C1 segment of cervical spinal cord (tissue), 14 donors: ENCODE measurements around the gene ATP4B.
"Not testable (repeated sequence)": the region's sequence is repeated elsewhere in the genome, so short reads cannot be mapped to it uniquely, and the experiment has no call there.

Experiments used
- DNase-seq, 14 donors: peaks; one replicate each; lab custom pipeline; 2025; lab: John Stamatoyannopoulos, UW

ATP4B gene

DNA sequence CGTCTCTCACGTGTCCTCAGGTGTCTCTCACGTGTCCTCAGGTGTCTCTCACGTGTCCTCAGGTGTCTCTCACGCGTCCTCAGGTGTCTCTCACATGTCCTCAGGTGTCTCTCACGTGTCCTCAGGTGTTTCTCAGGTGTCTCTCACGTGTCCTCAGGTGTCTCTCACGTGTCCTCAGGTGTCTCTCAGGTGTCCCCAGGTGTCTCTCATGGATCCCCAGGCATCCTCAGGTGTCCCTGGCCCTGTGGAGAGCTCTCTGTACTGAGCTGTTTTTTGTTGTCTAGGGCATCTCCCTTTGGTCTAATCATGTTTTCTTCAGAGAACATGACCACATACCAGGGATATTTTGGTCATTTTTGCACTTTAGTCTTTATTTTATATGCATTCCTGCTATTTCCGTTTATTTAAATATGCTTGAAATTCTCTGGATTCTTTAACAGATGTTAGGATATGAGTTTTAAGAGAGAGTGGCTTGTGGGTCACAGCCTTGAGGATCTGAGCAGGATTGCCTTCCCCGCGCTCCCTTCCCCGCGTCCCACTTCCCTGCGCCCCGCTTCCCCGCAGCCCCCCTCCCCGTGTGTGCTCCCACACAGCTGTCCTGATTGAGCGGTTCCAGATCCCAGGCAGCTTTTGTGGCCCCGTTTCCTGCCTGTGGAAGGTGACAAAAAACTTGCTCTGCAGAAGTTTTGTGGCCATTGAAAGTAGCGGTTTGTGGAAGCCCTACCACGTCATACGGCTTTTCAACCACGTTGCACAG is 31.9 kb downstream of the ATP4B start:
- no peak for DNase-seq

DNA sequence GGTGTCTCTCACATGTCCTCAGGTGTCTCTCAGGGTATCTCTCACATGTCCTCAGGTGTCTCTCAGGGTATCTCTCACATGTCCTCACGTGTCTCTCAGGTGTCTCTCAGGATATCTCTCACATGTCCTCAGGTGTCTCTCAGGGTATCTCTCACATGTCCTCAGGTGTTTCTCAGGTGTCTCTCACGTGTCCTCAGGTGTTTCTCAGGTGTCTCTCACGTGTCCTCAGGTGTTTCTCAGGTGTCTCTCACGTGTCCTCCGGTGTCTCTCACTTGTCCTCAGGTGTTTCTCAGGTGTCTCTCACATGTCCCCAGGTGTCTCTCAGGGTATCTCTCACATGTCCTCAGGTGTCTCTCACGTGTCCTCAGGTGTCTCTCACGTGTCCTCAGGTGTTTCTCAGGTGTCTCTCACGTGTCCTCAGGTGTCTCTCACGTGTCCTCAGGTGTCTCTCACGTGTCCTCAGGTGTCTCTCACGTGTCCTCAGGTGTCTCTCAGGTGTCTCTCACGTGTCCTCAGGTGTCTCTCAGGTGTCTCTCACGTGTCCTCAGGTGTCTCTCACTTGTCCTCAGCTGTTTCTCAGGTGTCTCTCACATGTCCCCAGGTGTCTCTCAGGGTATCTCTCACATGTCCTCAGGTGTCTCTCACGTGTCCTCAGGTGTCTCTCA is 33.2 kb downstream of the ATP4B start:
- DNase-seq = not testable (repeated sequence)

DNA sequence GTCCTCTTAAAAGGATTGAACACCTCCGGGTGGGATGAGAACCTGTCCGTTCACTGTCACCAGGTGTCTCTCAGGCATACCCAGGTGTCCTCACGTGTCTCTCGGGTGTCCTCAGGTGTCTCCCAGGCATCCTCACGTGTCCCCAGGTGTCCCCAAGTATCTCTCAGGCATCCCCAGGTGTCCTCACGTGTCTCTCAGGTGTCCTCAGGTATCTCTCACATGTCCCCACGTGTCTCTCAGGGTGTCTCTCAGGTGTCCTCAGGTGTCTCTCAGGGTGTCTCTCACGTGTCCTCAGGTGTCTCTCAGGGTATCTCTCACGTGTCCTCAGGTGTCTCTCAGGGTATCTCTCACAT is 33.8 kb downstream of the ATP4B start:
- DNase-seq = no peak

DNA sequence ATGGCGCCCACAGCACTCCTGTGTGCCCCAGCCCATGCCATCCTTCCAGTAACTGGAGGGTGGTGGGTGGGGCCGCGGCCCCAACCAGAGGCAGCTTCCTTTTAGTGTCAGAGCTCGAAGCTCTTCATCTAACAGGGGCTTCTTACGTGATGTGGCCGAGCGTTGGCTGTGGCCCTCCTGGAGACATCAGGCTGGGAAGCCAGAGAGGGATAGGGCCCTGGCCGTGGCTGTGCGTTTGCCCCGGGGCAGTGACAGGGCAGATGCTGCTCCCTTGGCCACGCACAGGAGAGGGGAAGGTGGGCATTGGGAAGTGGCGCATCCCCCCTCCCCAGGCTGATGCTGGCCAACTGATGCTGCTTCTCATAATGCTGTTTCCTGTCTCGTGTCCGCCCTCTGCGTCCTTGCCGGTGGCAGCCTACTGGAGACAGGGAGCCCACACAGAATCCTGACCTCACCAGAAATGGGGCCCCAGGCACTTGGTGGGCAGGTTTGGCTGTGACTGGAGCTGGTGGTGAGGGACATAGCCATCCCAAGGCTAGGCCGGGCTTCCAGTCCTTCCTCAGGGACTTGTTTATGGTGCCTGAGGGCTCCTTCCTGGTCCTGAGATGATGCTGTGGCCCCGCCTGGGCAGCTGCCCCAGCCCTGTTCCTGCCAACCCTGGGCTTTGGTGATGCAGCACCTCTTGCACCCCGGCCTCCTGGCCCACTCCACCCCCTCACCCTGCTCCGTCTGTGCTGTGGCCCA is 34.3 kb downstream of the ATP4B start:
- DNase-seq = no peak

DNA sequence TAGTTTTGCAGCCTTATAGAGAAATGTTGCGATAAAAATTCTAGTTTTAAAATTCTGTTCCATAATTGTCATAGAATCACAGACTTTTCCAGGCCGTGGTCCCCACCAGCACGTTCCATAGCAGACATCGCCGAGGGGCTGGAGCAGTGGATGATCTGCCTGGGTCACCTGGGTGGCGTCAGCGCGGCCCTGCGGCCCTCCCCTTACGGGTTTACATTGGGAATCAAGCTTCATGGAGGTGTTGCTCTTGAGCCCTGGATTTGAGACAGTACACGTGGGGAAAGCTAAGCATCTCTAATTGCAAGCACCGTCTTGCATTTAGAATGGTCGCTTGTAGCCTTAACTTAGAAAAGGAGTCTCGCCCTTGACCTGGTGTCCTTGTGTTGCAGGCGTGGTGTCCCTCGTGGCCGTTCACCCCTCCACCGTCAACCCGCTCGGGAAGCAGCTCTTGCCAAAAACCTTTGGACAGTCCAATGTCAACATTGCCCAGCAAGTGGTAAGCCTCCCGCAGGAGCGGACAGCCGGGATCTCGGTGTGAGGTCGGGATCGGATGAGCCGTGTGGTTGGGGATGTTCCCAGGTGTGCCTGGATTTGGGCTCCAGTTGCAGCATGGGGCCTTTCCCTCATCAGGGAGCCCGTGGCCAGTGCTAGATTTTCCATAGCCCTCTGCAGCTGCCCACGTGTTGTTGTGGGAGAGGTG is 35.1 kb downstream of the ATP4B start:
- no peak for DNase-seq

DNA sequence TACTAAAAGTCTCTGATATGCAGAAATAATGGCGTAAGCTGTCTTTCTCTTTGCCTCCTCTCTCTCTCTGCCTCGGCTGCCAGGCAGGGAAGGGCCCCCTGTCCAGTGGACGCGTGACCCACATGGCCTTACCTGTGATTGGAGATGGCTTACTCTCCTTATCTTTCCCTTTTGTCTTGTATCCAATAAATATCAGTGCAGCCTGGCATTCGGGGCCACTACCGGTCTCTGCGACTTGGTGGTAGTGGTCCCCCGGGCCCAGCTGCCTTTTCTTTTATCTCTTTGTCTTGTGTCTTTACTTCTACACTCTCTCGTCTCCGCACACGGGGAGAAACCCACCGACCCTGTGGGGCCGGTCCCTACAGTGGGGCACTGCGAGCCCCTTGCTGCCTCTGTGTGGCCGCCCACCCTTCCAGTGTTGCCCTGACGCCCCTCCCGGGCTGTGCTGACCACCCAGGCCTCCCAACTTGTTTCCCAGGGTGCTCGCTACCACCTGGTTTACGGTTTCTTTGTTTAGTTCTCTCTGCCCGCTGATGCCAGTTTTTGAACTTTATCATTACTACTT is 35.9 kb downstream of the ATP4B start:
- not testable (repeated sequence) for DNase-seq

DNA sequence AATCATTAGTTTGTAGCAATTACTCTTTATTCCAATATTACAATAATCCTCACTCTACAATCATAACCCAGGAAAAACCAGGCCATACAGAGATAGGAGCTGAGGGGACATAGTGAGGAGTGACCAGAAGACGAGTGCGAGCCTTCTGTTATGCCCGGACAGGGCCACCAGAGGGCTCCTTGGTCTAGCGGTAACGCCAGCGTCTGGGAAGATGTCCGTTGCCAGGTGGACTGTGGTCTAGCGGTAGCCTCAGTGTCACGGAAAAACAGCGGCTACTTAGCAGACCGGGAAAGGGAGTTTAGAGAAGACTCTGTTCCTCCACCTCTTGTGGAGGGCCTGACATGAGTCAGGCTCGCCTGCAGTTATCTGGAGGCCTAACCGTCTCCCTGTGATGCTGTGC is 36.5 kb downstream of the ATP4B start:
- peak in 1 of 14 donors; percentile 61 for DNase-seq

DNA sequence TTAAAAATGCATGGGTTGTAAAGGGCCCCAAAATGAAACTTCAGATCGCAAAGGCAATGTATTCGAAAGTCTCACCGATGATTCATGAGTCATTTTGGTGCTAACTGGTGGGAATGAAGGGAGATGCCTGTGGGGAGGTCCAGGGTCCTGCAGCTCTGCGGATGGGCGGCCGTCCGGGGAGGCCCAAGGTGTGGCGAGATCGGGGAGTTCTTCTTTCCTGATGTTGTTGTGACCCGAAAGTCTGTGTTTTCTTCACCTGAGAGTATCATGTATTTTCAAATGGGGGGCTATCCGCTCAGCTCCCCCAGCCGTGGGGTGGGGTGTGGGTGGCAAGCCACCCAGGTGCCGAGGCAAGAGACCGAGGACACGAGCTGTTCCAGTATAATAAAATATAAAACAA is 37.0 kb downstream of the ATP4B start:
- no peak for DNase-seq

DNA sequence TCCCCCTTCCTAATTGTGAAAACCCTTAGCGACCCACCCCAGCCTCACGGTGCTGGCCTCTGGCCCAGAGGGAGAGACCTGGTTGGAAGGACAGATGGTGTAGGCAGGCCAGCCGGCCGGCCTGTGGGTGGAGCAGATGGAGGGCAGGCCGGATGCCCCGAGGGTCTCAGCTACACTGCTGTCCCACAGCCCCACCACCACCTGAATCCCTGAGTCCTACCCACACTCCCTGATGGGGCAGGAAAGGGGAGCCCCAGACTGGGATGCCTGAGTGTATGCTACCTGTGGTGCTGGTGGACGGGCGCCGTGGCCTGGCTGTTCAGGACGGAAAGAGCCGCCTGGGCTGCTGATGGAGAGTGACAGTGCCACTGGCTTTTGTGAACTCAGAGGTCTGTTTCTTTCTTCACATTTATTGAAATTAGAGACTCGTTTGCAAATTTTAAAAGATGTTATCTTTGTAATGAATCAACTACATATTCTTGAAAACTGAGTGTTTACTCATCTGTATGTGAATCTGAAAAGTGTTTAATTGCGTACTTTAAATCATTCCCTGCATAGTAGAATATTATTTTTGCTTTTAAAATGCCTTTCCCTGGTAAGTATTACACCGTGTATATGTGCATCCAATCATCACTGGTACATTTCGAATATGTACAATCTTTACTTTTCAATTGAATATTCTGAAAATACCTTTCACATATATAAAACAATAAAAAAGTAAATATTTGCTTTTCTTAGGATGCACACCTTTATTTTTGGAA is 37.8 kb downstream of the ATP4B start:
- peak in 1 of 14 donors; percentile 47 for DNase-seq

DNA sequence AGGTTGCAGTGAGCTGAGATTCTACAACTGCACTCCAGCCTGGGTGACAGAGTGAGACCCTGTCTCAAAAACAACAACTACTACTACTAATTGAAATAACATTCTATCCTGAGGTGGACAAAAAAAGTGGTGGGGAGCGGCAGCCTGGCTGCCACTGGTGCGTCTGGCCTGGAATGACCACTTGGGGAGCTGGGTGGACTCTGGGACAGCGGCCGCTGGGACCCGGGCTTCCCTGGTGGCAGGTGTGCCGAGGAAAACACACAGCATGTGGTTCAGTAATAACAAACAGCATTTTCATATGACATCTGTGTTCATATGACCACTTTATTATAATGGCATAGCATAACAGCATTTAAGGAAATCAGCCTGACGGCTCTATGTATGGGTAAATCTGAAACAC is 39.5 kb downstream of the ATP4B start:
- DNase-seq = no peak

DNA sequence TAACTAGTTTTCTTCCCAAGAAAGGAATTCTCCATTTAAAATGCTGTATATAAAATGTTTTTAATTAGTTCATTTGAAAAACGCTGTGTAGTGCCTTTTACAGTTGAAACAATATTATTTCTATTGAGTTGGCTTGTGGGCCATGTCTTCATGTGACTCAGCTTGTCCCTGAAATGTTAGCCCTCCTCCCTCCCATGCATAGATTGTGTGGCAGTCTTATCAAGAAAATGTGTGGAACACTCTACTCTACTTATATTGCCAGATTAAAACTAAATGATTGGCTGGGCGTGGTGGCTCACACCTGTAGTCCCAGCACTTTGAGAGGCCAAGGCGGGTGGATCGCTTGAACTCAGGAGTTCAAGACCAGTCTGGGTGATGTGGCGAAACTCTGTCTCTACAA is 40.0 kb downstream of the ATP4B start:
- DNase-seq = no peak

DNA sequence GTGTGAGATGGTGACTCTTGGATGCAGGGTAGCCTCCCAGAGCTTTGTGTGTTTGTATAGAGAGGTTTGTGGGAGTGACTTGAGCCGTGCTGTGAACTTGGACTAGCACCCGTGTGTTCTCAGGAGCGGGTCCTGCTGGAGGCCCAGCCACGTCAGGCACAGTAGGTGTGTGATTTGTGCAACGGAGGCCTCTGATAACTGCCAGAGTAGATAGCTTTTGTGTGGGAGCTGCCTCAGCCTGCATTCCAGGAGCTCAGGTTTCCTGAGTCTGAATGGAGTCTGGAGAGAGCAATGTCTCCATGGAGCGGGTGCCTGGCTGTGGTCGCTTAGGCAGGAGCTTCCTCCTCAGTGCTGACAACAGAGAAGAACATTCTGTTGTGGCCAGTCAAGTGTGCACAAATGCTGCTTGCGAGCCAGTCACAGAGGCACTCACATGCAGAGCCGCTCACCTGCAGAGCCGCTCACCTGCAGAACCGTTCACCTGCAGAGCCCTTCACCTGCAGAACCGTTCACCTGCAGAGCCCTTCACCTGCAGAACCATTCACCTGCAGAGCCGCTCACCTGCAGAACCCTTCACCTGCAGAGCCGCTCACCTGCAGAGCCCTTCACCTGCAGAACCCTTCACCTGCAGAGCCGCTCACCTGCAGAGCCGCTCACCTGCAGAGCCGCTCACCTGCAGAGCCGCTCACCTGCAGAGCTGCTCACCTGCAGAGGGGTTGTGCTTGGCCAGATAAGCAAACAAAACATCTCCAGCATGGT is 40.8 kb downstream of the ATP4B start:
- DNase-seq = peak in 1 of 14 donors; percentile 53

DNA sequence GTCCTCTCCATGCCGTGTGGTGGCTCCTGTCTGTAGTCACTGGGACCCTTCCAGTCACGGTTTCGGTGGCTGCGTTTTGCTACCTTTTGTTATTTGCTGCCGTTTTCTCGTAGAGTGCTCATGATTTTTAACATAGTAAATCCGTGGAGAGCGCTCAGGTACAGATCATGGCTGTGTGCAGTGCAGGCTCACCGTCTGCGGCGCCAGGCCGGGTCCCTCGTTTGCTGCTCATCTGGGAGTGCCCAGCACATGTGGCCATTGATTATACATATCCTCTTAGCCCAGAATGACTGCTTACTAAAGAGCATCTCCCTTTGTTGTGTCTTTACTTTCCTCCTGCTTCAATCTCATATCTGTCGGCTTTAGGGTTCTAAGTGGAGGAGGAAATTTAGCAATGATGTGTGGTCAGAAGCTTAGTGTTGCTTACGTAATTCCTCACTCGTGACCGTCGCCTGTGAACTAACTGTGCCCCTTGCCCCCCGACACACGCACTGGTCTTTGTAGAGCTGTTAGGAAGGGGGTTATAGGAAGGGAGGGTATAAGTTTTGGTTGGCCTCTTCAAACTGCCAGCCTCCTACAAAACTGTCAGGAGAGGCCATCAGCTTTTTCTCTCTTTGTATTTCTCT is 41.6 kb downstream of the ATP4B start:
- no peak for DNase-seq

DNA sequence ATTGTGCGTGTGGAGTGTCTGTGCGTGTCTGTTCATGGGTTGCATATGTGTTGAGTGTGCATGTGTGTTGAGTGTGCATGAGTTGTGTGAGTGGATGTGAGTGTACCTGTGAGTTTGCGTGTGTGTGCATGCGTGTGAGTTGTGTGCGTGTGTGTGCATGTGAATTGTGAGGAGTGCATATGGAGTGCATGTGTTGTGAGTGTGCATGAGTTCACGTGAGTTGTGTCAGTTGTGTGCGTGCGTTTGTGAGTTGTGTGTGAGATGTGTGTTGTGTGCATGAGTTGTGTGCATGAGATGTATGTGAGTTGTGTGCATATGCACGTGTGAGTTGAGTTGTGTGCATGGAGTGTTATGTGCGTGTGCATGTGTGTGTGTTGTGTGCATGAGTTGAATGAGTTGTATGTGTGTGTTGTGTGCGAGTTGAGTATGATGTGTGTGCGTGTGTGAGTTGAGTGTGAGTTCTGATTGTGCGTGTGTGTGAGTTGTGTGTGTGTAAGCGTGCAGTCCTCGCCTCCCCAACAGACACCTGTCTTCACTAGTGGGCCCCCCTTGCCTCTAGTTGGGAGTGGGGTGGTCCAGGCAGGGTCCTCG is 44.1 kb downstream of the ATP4B start:
- no peak for DNase-seq

DNA sequence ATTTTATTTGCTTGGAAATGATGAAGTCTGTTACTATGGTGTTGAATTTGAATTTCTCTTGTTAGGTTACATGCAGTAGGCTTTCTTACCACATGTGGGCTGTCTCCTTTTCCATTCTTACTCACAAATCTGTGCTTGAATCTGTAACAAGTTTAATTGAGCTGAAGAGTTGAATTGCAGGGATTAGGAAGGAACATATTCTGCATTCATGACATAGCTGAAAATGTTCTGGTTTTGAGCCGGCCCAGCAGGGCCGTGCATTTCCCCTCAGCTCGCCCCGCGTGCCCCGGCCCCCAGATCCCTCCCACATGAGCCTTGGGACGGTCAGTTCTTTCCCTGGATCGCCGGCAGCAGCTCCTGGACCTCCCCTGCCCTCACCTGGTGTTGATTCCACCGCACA is 45.4 kb downstream of the ATP4B start:
- no peak for DNase-seq

DNA sequence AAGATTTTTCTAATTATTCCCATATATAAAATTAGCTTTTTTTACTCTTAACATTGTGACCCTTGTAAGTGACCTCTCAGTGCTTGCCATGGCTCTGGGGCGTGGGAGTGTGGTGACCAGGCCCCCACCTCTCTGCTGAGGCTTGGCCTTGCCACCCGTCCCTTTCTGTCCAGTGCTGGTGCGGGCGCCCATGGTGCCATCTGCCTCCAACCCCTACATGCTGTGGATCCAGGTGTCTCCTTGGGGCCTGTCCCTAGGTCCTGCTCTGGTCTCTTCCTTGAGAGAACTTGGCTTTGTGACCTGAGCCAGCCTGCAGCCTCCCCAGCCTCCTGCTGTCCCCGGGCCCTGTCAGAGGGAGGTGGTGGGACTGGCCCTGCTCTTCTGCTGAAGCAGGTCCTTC is 46.0 kb downstream of the ATP4B start:
- no peak for DNase-seq

DNA sequence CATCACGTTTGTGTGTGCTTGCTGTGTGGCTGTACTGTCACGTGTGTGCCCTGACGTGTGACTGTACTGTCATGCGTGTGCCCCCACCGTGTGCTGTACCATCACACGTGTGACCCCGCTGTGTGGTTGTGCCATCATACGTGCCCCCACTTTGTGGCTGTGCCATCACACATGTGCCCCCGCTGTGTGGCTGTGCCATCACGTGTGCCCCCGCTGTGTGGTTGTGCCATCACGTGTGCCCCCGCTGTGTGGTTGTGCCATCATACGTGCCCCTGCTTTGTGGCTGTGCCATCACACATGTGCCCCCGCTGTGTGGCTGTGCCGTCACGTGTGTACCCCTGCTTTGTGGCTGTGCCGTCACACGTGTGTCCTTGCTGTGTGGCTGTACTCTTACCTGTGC is 47.7 kb downstream of the ATP4B start:
- no peak for DNase-seq

DNA sequence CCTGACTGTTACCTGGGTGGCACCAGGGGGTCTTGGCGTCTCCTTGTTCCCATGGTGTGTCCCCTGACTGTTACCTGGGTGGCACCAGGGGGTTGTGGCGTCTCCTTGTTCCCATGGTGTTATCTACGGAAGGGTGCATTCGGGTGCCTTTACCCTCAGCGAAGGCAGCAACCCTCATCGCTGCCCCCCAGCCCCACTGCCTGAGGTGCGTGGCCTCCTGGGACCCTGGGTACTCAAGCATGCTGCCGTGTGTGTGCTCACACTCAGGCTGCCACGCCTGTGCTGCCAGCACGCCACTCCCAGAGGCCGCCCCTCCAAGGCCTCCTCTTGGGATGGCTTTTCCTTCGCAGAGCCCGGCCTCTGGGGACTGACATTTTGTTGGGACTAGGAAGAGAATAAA is 48.4 kb downstream of the ATP4B start:
- DNase-seq = no peak

DNA sequence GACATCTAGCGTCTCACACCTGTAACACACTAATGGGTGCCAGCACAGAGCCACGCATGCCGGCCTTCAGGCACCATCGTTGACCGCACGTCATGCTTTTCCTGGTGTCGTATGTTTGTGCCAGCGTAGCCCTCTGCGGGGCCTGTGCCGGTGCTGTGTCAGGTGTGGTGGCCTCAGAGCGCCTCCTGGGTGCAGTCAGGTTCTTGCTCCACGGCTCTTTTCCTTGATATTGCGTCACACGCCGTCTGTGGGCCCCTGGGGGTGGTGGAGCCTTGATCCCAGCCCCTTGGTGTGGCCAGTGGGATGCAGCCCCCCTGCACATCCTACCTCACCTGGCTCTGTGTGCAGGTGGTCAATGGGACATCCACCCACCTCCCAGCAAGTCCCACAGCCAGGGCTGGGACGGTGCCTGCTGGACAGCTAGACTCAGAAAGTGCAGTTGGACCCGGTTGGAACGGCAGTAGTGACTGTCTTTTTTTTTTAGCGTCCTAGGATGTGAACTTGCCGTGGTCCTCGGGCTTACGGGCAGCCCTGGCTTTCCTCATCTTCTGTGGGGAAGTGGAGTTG is 48.9 kb downstream of the ATP4B start:
- no peak for DNase-seq
